HepG2 (cell line): ENCODE results near the gene STIM2. TPM values are rescaled to one million over a fixed set of nuclear protein-coding genes. Genes with fewer than 3 reads are reported as not detected.

Experiments
- ATAC-seq: fragments of 200-7000 bp; cut with Tn5 transposase; 3 replicates; pipeline ENCODE4 v1.9.1; 2020; ENCODE audit warnings: mild to moderate bottlenecking, moderate library complexity
- BruUV-seq: library from RNA; stranded (reverse); fragments of 400-500 nt; replicated peaks from 2 replicates; lab custom pipeline; 2021; lab: Mats Ljungman, UMichigan
- CTCF ChIA-PET: fragments of 300-600 bp; formaldehyde crosslinking; extraction: SDS; loops from one replicate; lab custom pipeline; 2021; ENCODE audit warnings: low total read pairs, inconsistent platforms, low intra/inter-chr PET ratio; lab: Yijun Ruan, JAX
- POLR2A ChIA-PET: fragments of 350-600 bp; sonication (Branson Sonifier 250); formaldehyde crosslinking; loops from one replicate; lab custom pipeline; 2020; ENCODE audit warnings: antibody characterized with exemption, inconsistent platforms; lab: Yijun Ruan, JAX
- DNase-seq: peaks from one replicate; pipeline ENCODE4 v3.0.0-alpha.2; 2015; ENCODE audit warnings: low spot score
- FAIRE-seq: peaks from 3 replicates; lab custom pipeline; 2011; peaks lifted over from hg19 to GRCh38; lab: Jason Lieb, UNC
- H2AFZ ChIP-seq: one replicate; pipeline ENCODE4 v1.6.1; 2011; ENCODE audit warnings: low read length, inconsistent platforms
- H3K27ac ChIP-seq: fragments of 300-600 bp; 3 replicates; pipeline ENCODE4 v1.8.0; 2011; ENCODE audit warnings: mixed run types, mild to moderate bottlenecking, mixed read lengths, low read length, inconsistent platforms; ENCODE audit not compliant: insufficient read depth; ENCODE audit errors: extremely low read length
- H3K27me3 ChIP-seq, 2 experiments: fragments of 200-600 bp in 1 of 2; 2 replicates in 1 of 2; 3 replicates in 1 of 2; pipeline versions ENCODE4 v1.6.0 to v1.8.0; 2011; ENCODE audit warnings: low read length in 2 of 2, mild to moderate bottlenecking in 2 of 2, moderate library complexity in 2 of 2, inconsistent platforms in 1 of 2; ENCODE audit not compliant: insufficient read depth in 2 of 2, control insufficient read depth in 1 of 2
- H3K36me3 ChIP-seq, 2 experiments: fragments of 200-600 bp in 1 of 2; replicated peaks in 1 of 2; 2 replicates in 1 of 2; 3 replicates in 1 of 2; pipeline versions ENCODE4 v1.5.1 to v1.8.0; 2011; ENCODE audit warnings: low read length in 2 of 2, inconsistent platforms in 1 of 2; ENCODE audit not compliant: insufficient read depth in 2 of 2, control insufficient read depth in 1 of 2
- H3K4me1 ChIP-seq: 2 replicates; pipeline ENCODE4 v1.5.1; 2012; ENCODE audit warnings: low read length, inconsistent platforms; ENCODE audit not compliant: insufficient read depth
- H3K4me2 ChIP-seq: 2 replicates; pipeline ENCODE4 v1.6.0; 2011; ENCODE audit warnings: low read depth, low read length, inconsistent platforms
- H3K4me3 ChIP-seq, 3 experiments: fragments of 200-600 bp in 1 of 3; sonication (generic), shearing (Covaris generic) in 1 of 3; replicated peaks in 1 of 3; 2 replicates each; pipeline ENCODE4 v1.5.1; 2011 to 2016; ENCODE audit warnings: low read length in 3 of 3, inconsistent platforms in 2 of 3, low read depth in 2 of 3, mild to moderate bottlenecking in 2 of 3, control low read depth in 1 of 3, mixed read lengths in 1 of 3; ENCODE audit not compliant: insufficient read depth in 1 of 3
- H3K79me2 ChIP-seq: one replicate; pipeline ENCODE4 v1.6.1; 2011; ENCODE audit warnings: low read length, inconsistent platforms; ENCODE audit not compliant: insufficient read depth
- H3K9ac ChIP-seq: 2 replicates; pipeline ENCODE4 v1.6.0; 2011; ENCODE audit warnings: mild to moderate bottlenecking, low read depth, low read length, inconsistent platforms; ENCODE audit not compliant: insufficient read depth
- H3K9me3 ChIP-seq: 2 replicates; pipeline ENCODE4 v1.5.1; 2012; ENCODE audit warnings: mild to moderate bottlenecking, low read length
- H4K20me1 ChIP-seq: 2 replicates; pipeline ENCODE4 v1.6.0; 2011; ENCODE audit warnings: inconsistent platforms, mild to moderate bottlenecking, low read length, moderate library complexity; ENCODE audit not compliant: insufficient read depth
- CHD4 ChIP-seq: fragments of 200-600 bp; sonication (generic); IDR thresholded peaks from 2 replicates; pipeline ENCODE4 v1.7.0; 2017; ENCODE audit warnings: mild to moderate bottlenecking, low read length, borderline replicate concordance
- FOSL2 ChIP-seq: sonication (generic); formaldehyde crosslinking; IDR thresholded peaks from 2 replicates; pipeline ENCODE4 v1.4.0; 2020; ENCODE audit warnings: missing genetic modification reagents
- KDM6A ChIP-seq: IDR thresholded peaks from 2 replicates; pipeline ENCODE4 v1.6.1; 2016; ENCODE audit warnings: low read depth
- LCORL ChIP-seq, 2 experiments: fragments of 450-650 bp in 1 of 2; sonication (generic) in 1 of 2; formaldehyde crosslinking in 1 of 2; IDR thresholded peaks; 2 replicates each; pipeline versions ENCODE4 v1.5.0 to v1.6.1; 2017 to 2020; ENCODE audit warnings: antibody characterized with exemption in 1 of 2, missing genetic modification reagents in 1 of 2
- PITX1 ChIP-seq: sonication (generic); formaldehyde crosslinking; IDR thresholded peaks from 2 replicates; pipeline ENCODE4 v1.5.1; 2020; ENCODE audit warnings: mild to moderate bottlenecking, missing genetic modification reagents
- RNF2 ChIP-seq: fragments of 450-650 bp; conservative IDR thresholded peaks from 2 replicates; pipeline ENCODE4 v1.6.1; 2016; ENCODE audit warnings: low read depth
- THRA ChIP-seq: sonication (generic); formaldehyde crosslinking; IDR thresholded peaks from 2 replicates; pipeline ENCODE4 v1.4.0; 2020; ENCODE audit warnings: missing genetic modification reagents, borderline replicate concordance
- WIZ ChIP-seq: sonication (generic); formaldehyde crosslinking; IDR thresholded peaks from 2 replicates; pipeline ENCODE4 v1.5.1; 2020; ENCODE audit warnings: mild to moderate bottlenecking, missing genetic modification reagents
- ZBTB3 ChIP-seq: sonication (generic); formaldehyde crosslinking; IDR thresholded peaks from 2 replicates; pipeline ENCODE4 v1.4.0; 2020; ENCODE audit warnings: low read depth, mild to moderate bottlenecking, moderate library complexity, missing genetic modification reagents, borderline replicate concordance
- ZNF34 ChIP-seq: sonication (generic); formaldehyde crosslinking; IDR thresholded peaks from 2 replicates; pipeline ENCODE4 v1.4.0; 2020; ENCODE audit warnings: mild to moderate bottlenecking, missing genetic modification reagents, borderline replicate concordance
- ZSCAN9 ChIP-seq: IDR thresholded peaks from 2 replicates; pipeline ENCODE4 v1.6.1; 2016; ENCODE audit warnings: borderline replicate concordance
- ZZZ3 ChIP-seq: sonication (generic); formaldehyde crosslinking; IDR thresholded peaks from 2 replicates; pipeline ENCODE4 v1.4.0; 2020; ENCODE audit warnings: missing genetic modification reagents, mild to moderate bottlenecking, borderline replicate concordance
- WGBS: methylation state at CpG from one replicate; pipeline ENCODE4 v1.1.6; 2017; ENCODE audit warnings: low lambda C conversion rate; 5-methylcytosine and 5-hydroxymethylcytosine counted together
- in situ Hi-C: cut with HindIII; loops from 2 replicates; pipeline ENCODE4 v1.10.0; 2017; ENCODE audit warnings: low pct_unique_long_range_greater_than_20kb; ENCODE audit not compliant: extremely low pct_ligation_motif_present
- intact Hi-C: fragments of 100-400 bp; cut with micrococcal nuclease; formaldehyde crosslinking; loops from one replicate; pipeline ENCODE4 v1.10.0; 2022; ENCODE audit not compliant: unreplicated experiment
- polyA plus RNA-seq, 8 experiments: library from polyadenylated mRNA; depleted of rRNA in 3 of 8; stranded (reverse) in 7 of 8; unstranded in 1 of 8; fragments of >200 nt; fragmentation: Illumina TruSeq in 4 of 8; extraction: Trizol in 4 of 8; gene quantifications; 2 replicates each; pipeline versions ENCODE4 v1.2.1 to v1.2.3, GENCODE V29; 2011 to 2016; ENCODE audit warnings: low read depth in 4 of 8, missing spikeins in 1 of 8, mixed read lengths in 1 of 8; ENCODE audit not compliant: insufficient read depth in 1 of 8
- total RNA-seq, 5 experiments: library from RNA; depleted of rRNA; stranded (reverse); fragments of >200 nt; fragmentation: Illumina TruSeq; extraction: Trizol; gene quantifications; 2 replicates each; pipeline ENCODE4 v1.2.3, GENCODE V29; 2016; ENCODE audit warnings: low read depth in 1 of 5
- TF ChIP-seq, protein P1 (sequence below): sonication (generic); formaldehyde crosslinking; IDR thresholded peaks from 2 replicates; pipeline ENCODE4 v1.4.0; 2020; ENCODE audit warnings: mild to moderate bottlenecking, missing genetic modification reagents

Gene STIM2
- total and polyA plus RNA-seq, 2 of the 13 experiments (the other 11 are each of a cell fraction or from before 2014, with no cell fraction given): 19.3 to 19.4 TPM

DNA sequence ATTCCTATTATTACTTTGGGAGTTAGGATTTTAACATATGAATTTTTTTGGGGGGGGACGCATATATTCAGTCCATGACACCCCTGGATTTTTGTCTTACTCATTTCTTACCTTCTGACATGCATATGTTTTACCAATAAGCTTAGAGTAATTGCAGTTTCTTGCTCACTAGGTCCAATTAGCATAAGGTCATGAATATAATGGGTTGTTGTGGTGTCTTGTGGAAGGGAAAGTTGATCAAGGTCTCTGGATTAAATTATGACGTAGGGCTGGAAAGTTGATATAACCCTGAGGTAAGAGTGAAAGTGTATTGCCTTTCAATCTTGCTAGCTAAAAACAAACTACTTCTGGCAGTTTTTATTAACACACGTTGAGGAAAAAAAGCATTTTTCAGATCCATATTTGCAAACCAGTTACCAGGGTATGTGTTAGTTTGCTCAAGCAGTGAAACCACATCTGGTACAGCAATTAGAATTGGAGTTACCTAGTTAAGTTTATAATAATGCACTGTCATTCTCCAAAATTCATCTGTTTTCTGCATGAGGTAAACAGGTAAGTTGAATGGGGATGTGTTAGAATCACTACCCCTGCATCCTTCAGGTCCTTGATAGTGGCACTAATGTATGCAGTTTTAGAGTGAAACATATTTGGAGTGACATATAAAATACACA, 32.0 kb downstream of the STIM2 start:
- Histone ChIP-seq H3K36me3 (no peaks in the 10 kb centered on the region), H3K4me2 (no peak overlapping the region), H3K79me2 (no peaks in the 10 kb centered on the region), H3K9me3 (no peaks in the 10 kb centered on the region), H3K4me1 (no peaks in the 10 kb centered on the region), H3K27me3 (no peaks in the 10 kb centered on the region), H4K20me1 (no peaks in the 10 kb centered on the region), H2AFZ (no peak overlapping the region), H3K9ac (no peak overlapping the region), H3K4me3 (no peak overlapping the region), H3K27ac (no peak overlapping the region)
- DNase-seq (no peak), FAIRE-seq (no peak), ATAC-seq (no peak)
- TF ChIP-seq LCORL (IDR thresholded peaks at IDR 0.05) (no peak), LCORL (CRISPR knock-in tag; IDR thresholded peaks at IDR 0.05) (no peak), CHD4 (no peak), RNF2 (no peak), ZNF34 (no peak), ZBTB3 (CRISPR knock-in tag) (no peak), ZZZ3 (CRISPR knock-in tag) (no peak), FOSL2 (CRISPR knock-in tag) (no peak), WIZ (CRISPR knock-in tag) (no peak)
- 95% methylated on average over 3 of the region's 3 CpGs for WGBS
- POLR2A ChIA-PET: no interaction called here
- no TSS peak for BruUV-seq
- intact Hi-C loops: no loop called here
- in situ Hi-C loops: no loop called here
- CTCF ChIA-PET: no interaction called here

GRCh38 chr4:26893491-26893890, 32.9 kb downstream of the STIM2 start:
- no peak overlapping the region for H2AFZ ChIP-seq
- no peak overlapping the region for H3K9ac ChIP-seq
- ChIA-PET CTCF (no interaction called here), POLR2A (no interaction called here)
- intact Hi-C loops: no loop called here
- H3K36me3 ChIP-seq: no peaks in the 10 kb centered on the region
- no peaks in the 10 kb centered on the region for H3K9me3 ChIP-seq
- H3K27me3 ChIP-seq: no peaks in the 10 kb centered on the region
- ATAC-seq: no peak
- H4K20me1 ChIP-seq: no peaks in the 10 kb centered on the region
- BruUV-seq: no TSS peak
- H3K4me3 ChIP-seq: no peak overlapping the region
- in situ Hi-C loops: no loop called here
- H3K4me1 ChIP-seq: no peaks in the 10 kb centered on the region
- no peak overlapping the region for H3K27ac ChIP-seq
- no peaks in the 10 kb centered on the region for H3K79me2 ChIP-seq
- no peak for FAIRE-seq
- H3K4me2 ChIP-seq: no peak overlapping the region
- no peak for DNase-seq
- 94% methylated on average over 2 of the region's 2 CpGs for WGBS
- TF ChIP-seq THRA (CRISPR knock-in tag) (no peak), PITX1 (CRISPR knock-in tag) (no peak), KDM6A (CRISPR knock-in tag) (no peak), ZSCAN9 (CRISPR knock-in tag) (no peak)
- TF ChIP-seq, protein P1, sequence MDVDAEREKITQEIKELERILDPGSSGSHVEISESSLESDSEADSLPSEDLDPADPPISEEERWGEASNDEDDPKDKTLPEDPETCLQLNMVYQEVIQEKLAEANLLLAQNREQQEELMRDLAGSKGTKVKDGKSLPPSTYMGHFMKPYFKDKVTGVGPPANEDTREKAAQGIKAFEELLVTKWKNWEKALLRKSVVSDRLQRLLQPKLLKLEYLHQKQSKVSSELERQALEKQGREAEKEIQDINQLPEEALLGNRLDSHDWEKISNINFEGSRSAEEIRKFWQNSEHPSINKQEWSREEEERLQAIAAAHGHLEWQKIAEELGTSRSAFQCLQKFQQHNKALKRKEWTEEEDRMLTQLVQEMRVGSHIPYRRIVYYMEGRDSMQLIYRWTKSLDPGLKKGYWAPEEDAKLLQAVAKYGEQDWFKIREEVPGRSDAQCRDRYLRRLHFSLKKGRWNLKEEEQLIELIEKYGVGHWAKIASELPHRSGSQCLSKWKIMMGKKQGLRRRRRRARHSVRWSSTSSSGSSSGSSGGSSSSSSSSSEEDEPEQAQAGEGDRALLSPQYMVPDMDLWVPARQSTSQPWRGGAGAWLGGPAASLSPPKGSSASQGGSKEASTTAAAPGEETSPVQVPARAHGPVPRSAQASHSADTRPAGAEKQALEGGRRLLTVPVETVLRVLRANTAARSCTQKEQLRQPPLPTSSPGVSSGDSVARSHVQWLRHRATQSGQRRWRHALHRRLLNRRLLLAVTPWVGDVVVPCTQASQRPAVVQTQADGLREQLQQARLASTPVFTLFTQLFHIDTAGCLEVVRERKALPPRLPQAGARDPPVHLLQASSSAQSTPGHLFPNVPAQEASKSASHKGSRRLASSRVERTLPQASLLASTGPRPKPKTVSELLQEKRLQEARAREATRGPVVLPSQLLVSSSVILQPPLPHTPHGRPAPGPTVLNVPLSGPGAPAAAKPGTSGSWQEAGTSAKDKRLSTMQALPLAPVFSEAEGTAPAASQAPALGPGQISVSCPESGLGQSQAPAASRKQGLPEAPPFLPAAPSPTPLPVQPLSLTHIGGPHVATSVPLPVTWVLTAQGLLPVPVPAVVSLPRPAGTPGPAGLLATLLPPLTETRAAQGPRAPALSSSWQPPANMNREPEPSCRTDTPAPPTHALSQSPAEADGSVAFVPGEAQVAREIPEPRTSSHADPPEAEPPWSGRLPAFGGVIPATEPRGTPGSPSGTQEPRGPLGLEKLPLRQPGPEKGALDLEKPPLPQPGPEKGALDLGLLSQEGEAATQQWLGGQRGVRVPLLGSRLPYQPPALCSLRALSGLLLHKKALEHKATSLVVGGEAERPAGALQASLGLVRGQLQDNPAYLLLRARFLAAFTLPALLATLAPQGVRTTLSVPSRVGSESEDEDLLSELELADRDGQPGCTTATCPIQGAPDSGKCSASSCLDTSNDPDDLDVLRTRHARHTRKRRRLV (CRISPR knock-in tag): no peak
